Measurements from ENCODE around the gene PTMS. TPM values are rescaled to one million over a fixed set of nuclear protein-coding genes. Genes with fewer than 3 reads are reported as not detected.

PTMS gene
- total and polyA plus RNA-seq, 2 donors, result 62.4 to 619 TPM

Other genes starting within 250 kb of the PTMS start
- 1,141 TPM for gene GAPDH, start 231.8 kb upstream of the PTMS start, total RNA-seq
- 3,231 TPM for gene GAPDH, start 231.8 kb upstream of the PTMS start, polyA plus RNA-seq
- 9.7 TPM for gene IFFO1, start 210.3 kb upstream of the PTMS start, total RNA-seq
- 31.4 TPM for gene IFFO1, start 210.3 kb upstream of the PTMS start, polyA plus RNA-seq
- gene NOP2, start 198.1 kb upstream of the PTMS start, total RNA-seq, result 9.0 TPM
- gene NOP2, start 198.1 kb upstream of the PTMS start, polyA plus RNA-seq, result 18.7 TPM
- 142 TPM for gene CHD4, start 159.0 kb upstream of the PTMS start, total RNA-seq
- 135 TPM for gene CHD4, start 159.0 kb upstream of the PTMS start, polyA plus RNA-seq
- 1.7 TPM for gene LPAR5, start 130.4 kb upstream of the PTMS start, total RNA-seq
- gene LPAR5, start 130.4 kb upstream of the PTMS start, polyA plus RNA-seq, result 2.2 TPM
- gene ACRBP, start 118.9 kb upstream of the PTMS start, total RNA-seq, result 1.1 TPM
- 1.0 TPM for gene ACRBP, start 118.9 kb upstream of the PTMS start, polyA plus RNA-seq
- 66.2 TPM for gene ING4, start 103.2 kb upstream of the PTMS start, total RNA-seq
- 66.4 TPM for gene ING4, start 103.2 kb upstream of the PTMS start, polyA plus RNA-seq
- gene ZNF384, start 77.0 kb upstream of the PTMS start, total RNA-seq, result 19.9 TPM
- 49.0 TPM for gene ZNF384, start 77.0 kb upstream of the PTMS start, polyA plus RNA-seq
- gene PIANP, start 65.5 kb upstream of the PTMS start, total RNA-seq, result 1.1 TPM
- 11.4 TPM for gene PIANP, start 65.5 kb upstream of the PTMS start, polyA plus RNA-seq
- gene COPS7A, start 42.3 kb upstream of the PTMS start, total RNA-seq, result 35.6 TPM
- gene COPS7A, start 42.3 kb upstream of the PTMS start, polyA plus RNA-seq, result 88.2 TPM
- 51.0 TPM for gene MLF2, start 13.2 kb upstream of the PTMS start, total RNA-seq
- 240 TPM for gene MLF2, start 13.2 kb upstream of the PTMS start, polyA plus RNA-seq
- 0.21 TPM for gene LAG3, start 6.2 kb downstream of the PTMS start, total RNA-seq
- gene LAG3, start 6.2 kb downstream of the PTMS start, polyA plus RNA-seq, result 1.6 TPM
- 11.5 TPM for gene CD4, start 23.2 kb downstream of the PTMS start, total RNA-seq
- 21.5 TPM for gene CD4, start 23.2 kb downstream of the PTMS start, polyA plus RNA-seq
- 6.4 TPM for gene GPR162, start 55.5 kb downstream of the PTMS start, total RNA-seq
- 18.4 TPM for gene GPR162, start 55.5 kb downstream of the PTMS start, polyA plus RNA-seq
- gene P3H3, start 62.0 kb downstream of the PTMS start, total RNA-seq, result 40.1 TPM
- 46.3 TPM for gene P3H3, start 62.0 kb downstream of the PTMS start, polyA plus RNA-seq
- 2.5 TPM for gene GNB3, start 74.6 kb downstream of the PTMS start, total RNA-seq
- 4.6 TPM for gene GNB3, start 74.6 kb downstream of the PTMS start, polyA plus RNA-seq
- gene CDCA3, start 84.9 kb downstream of the PTMS start, total RNA-seq, result 12.3 TPM
- gene CDCA3, start 84.9 kb downstream of the PTMS start, polyA plus RNA-seq, result 1.0 TPM
- gene USP5, start 85.8 kb downstream of the PTMS start, total RNA-seq, result 29.0 TPM
- gene USP5, start 85.8 kb downstream of the PTMS start, polyA plus RNA-seq, result 60.1 TPM
- gene TPI1, start 101.2 kb downstream of the PTMS start, total RNA-seq, result 331 TPM
- 708 TPM for gene TPI1, start 101.2 kb downstream of the PTMS start, polyA plus RNA-seq
- 3.2 TPM for gene SPSB2, start 106.9 kb downstream of the PTMS start, total RNA-seq
- 12.3 TPM for gene SPSB2, start 106.9 kb downstream of the PTMS start, polyA plus RNA-seq
- gene LRRC23, start 138.5 kb downstream of the PTMS start, total RNA-seq, result 9.2 TPM
- 9.4 TPM for gene LRRC23, start 138.5 kb downstream of the PTMS start, polyA plus RNA-seq
- gene ENO2, start 148.2 kb downstream of the PTMS start, total RNA-seq, result 9.7 TPM
- 68.4 TPM for gene ENO2, start 148.2 kb downstream of the PTMS start, polyA plus RNA-seq
- 18.2 TPM for gene ATN1, start 161.6 kb downstream of the PTMS start, total RNA-seq
- 151 TPM for gene ATN1, start 161.6 kb downstream of the PTMS start, polyA plus RNA-seq
- gene RNU7-1, start 177.5 kb downstream of the PTMS start, total RNA-seq, result not detected
- gene RNU7-1, start 177.5 kb downstream of the PTMS start, polyA plus RNA-seq, result not detected
- gene C12orf57, start 177.7 kb downstream of the PTMS start, total RNA-seq, result 182 TPM
- 566 TPM for gene C12orf57, start 177.7 kb downstream of the PTMS start, polyA plus RNA-seq
- gene PTPN6, start 185.0 kb downstream of the PTMS start, total RNA-seq, result 6.1 TPM
- gene PTPN6, start 185.0 kb downstream of the PTMS start, polyA plus RNA-seq, result 17.2 TPM
- gene PHB2, start 204.3 kb downstream of the PTMS start, total RNA-seq, result 94.9 TPM
- gene PHB2, start 204.3 kb downstream of the PTMS start, polyA plus RNA-seq, result 192 TPM
- 25.4 TPM for gene EMG1, start 204.6 kb downstream of the PTMS start, total RNA-seq
- 25.9 TPM for gene EMG1, start 204.6 kb downstream of the PTMS start, polyA plus RNA-seq

Measured in urinary bladder (tissue), 2 donors.